DND-41 (cell line): ENCODE results near the gene TLR6.

Experiments used
- ATAC-seq: fragments of 200-7000 bp; cut with Tn5 transposase; 3 replicates; pipeline ENCODE4 v1.9.1; 2021; ENCODE audit warnings: low read depth; ENCODE audit not compliant: insufficient read depth
- DNase-seq: peaks from one replicate; pipeline ENCODE4 v3.0.0-alpha.2; 2020
- H2AFZ ChIP-seq: 2 replicates; pipeline ENCODE4 v1.6.0; 2012; ENCODE audit warnings: low read depth, low read length
- H3K27ac ChIP-seq: 2 replicates; pipeline ENCODE4 v1.5.1; 2012; ENCODE audit warnings: low read length, inconsistent platforms
- H3K27me3 ChIP-seq: fragments of 200-600 bp; sonication (generic); 2 replicates; pipeline ENCODE4 v1.6.0; 2012; ENCODE audit warnings: low read length, mild to moderate bottlenecking, inconsistent platforms; ENCODE audit not compliant: insufficient read depth, poor library complexity
- H3K36me3 ChIP-seq: 2 replicates; pipeline ENCODE4 v1.5.1; 2012; ENCODE audit warnings: low read length, inconsistent platforms; ENCODE audit not compliant: insufficient read depth
- H3K4me1 ChIP-seq: 2 replicates; pipeline ENCODE4 v1.5.1; 2012; ENCODE audit warnings: mild to moderate bottlenecking, low read length; ENCODE audit not compliant: insufficient read depth
- H3K4me2 ChIP-seq: 2 replicates; pipeline ENCODE4 v1.6.0; 2012; ENCODE audit warnings: mild to moderate bottlenecking, moderate library complexity, low read length, inconsistent platforms; ENCODE audit not compliant: insufficient read depth
- H3K4me3 ChIP-seq, 2 experiments: fragments of 200-600 bp in 1 of 2; shearing (Covaris generic) in 1 of 2; 2 replicates each; pipeline ENCODE4 v1.5.1; 2012 to 2016; ENCODE audit warnings: inconsistent platforms in 2 of 2, low read length in 2 of 2, mild to moderate bottlenecking in 2 of 2, low read depth in 1 of 2, moderate library complexity in 1 of 2
- H3K79me2 ChIP-seq: 2 replicates; pipeline ENCODE4 v1.6.0; 2012; ENCODE audit warnings: low read length, inconsistent platforms; ENCODE audit not compliant: insufficient read depth
- H3K9ac ChIP-seq: 2 replicates; pipeline ENCODE4 v1.6.0; 2012; ENCODE audit warnings: low read depth, mild to moderate bottlenecking, inconsistent platforms, low read length, moderate library complexity
- H3K9me3 ChIP-seq: 2 replicates; pipeline ENCODE4 v1.5.1; 2012; ENCODE audit warnings: low read length, moderate library complexity, mild to moderate bottlenecking, inconsistent platforms; ENCODE audit not compliant: insufficient read depth, severe bottlenecking
- H4K20me1 ChIP-seq: 2 replicates; pipeline ENCODE4 v1.6.0; 2012; ENCODE audit warnings: low read length; ENCODE audit not compliant: insufficient read depth
- CTCF ChIP-seq: IDR thresholded peaks from 2 replicates; pipeline ENCODE4 v1.5.1; 2012; ENCODE audit warnings: borderline replicate concordance, low read length, moderate library complexity, mild to moderate bottlenecking; ENCODE audit not compliant: poor library complexity, severe bottlenecking; ENCODE audit errors: extremely low read depth
- EZH2 ChIP-seq: IDR thresholded peaks from 3 replicates; pipeline ENCODE4 v1.6.1; 2012; ENCODE audit warnings: borderline replicate concordance, low read depth, mild to moderate bottlenecking, moderate library complexity, low read length, inconsistent platforms; ENCODE audit not compliant: severe bottlenecking

Gene TLR6

GRCh38 chr4:38873290-38873944 lies 16.8 kb upstream of the TLR6 start:
- ATAC-seq, result no peak
- Histone ChIP-seq H3K4me1 (no peaks in the 10 kb centered on the region), H2AFZ (no peak overlapping the region), H3K27me3 (no peaks in the 10 kb centered on the region), H3K4me3 (no peak overlapping the region), H3K9ac (no peak overlapping the region), H3K27ac (no peak overlapping the region), H3K36me3 (no peaks in the 10 kb centered on the region), H3K4me2 (no peak overlapping the region), H3K79me2 (no peaks in the 10 kb centered on the region), H4K20me1 (no peaks in the 10 kb centered on the region), H3K9me3 (no peaks in the 10 kb centered on the region)
- no peak for DNase-seq
- TF ChIP-seq EZH2 (no peak), CTCF (no peak)

GRCh38 chr4:38872620-38873019 lies 16.0 kb upstream of the TLR6 start:
- no peak for TF ChIP-seq EZH2
- TF ChIP-seq CTCF, result no peak
- Histone ChIP-seq H3K4me2 (no peak overlapping the region), H4K20me1 (no peaks in the 10 kb centered on the region), H3K4me1 (no peaks in the 10 kb centered on the region), H3K36me3 (no peaks in the 10 kb centered on the region), H3K27me3 (no peaks in the 10 kb centered on the region), H3K27ac (no peak overlapping the region), H3K4me3 (no peak overlapping the region), H3K79me2 (no peaks in the 10 kb centered on the region), H3K9me3 (no peaks in the 10 kb centered on the region), H2AFZ (no peak overlapping the region), H3K9ac (no peak overlapping the region)
- ATAC-seq (no peak), DNase-seq (no peak)

GRCh38 chr4:38871593-38871992 lies 15.0 kb upstream of the TLR6 start:
- ATAC-seq (no peak), DNase-seq (no peak)
- H3K9ac ChIP-seq, result no peak overlapping the region
- H3K36me3 ChIP-seq, result no peaks in the 10 kb centered on the region
- H2AFZ ChIP-seq, result no peak overlapping the region
- no peak overlapping the region for H3K4me3 ChIP-seq
- no peaks in the 10 kb centered on the region for H4K20me1 ChIP-seq
- no peak for TF ChIP-seq CTCF
- no peaks in the 10 kb centered on the region for H3K4me1 ChIP-seq
- no peaks in the 10 kb centered on the region for H3K9me3 ChIP-seq
- H3K27ac ChIP-seq, result no peak overlapping the region
- H3K27me3 ChIP-seq, result no peaks in the 10 kb centered on the region
- H3K4me2 ChIP-seq, result no peak overlapping the region
- H3K79me2 ChIP-seq, result no peaks in the 10 kb centered on the region
